HG02840 (cell line): ENCODE results near the gene ADGRG1.
A peak's percentile ranks its signal among the peaks of the same experiment; 100 is the strongest.
"Not testable (repeated sequence)": the region's sequence is repeated elsewhere in the genome, so short reads cannot be mapped to it uniquely, and the experiment has no call there.

Experiments
- ATAC-seq: cut with Tn5 transposase; IDR thresholded peaks from one replicate; pipeline ENCODE4 v1.9.1; 2021; ENCODE audit warnings: mild to moderate bottlenecking, moderate library complexity, moderate number of reproducible peaks; ENCODE audit not compliant: unreplicated experiment, low FRiP score

ADGRG1 gene

DNA sequence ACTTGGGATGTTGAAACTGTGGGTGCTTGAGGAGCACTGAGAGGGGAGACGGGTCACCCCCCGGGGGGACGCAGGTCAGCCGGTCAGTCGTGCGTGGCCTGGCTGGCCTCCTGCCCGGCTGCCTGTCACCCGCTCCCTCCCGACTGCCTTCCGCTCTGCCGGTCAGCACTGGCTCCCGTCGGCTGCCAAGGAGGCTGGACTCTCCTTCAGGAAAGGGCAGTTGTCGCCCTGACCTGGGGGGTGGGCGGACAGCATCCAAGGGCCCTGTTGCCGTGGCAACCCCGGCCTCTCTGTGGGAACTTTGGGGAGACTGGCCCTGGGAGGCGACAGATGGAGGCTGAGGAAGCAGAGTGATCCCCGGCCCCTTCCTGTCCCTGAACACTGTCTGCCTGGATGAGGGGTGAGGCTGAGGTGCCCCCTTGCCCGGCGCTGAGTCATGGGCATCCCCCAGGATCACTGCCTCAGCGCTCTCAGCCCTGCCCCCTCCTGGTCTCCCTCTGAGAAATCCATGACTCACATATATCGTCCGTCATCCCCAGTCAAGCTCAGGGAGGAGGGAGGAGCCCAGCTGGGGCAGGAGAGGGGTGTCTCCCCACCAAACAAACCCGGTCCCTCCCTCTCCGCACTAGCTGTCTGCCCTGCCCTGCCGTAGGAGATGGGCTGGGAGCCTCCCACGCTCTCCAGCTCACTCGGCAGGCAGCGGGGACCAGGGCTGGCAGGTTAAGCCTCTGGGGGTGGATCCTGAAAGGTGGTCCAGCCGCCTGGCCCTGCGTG is at the start of gene ADGRG1:
TSS of gene ADGRG1 (plus strand) at position 623 of the 774 bp plus-strand sequence. CDS start 21,658 bp downstream, outside the sequence.
- ATAC-seq: no peak

DNA sequence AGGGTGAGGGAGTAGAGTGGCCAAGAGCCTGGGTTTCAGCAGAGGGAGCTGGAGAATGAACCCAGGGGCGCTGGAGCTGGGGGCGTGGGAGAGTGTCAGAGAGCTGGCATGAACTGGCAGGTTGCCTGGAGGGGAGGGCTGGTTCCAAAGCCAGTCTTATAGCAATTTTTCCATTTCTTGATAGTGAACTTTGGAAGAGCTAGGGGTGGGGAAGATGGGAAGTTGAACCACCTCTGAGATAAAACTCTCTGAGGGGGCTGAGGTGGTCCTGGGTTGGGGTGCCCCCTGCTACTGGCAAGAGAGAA is 49.1 kb upstream of the ADGRG1 start:
- no peak for ATAC-seq

- no peak for ATAC-seq
These were observed 43.3 kb upstream of the ADGRG1 start for GRCh38 chr16:57585051-57585687.

DNA sequence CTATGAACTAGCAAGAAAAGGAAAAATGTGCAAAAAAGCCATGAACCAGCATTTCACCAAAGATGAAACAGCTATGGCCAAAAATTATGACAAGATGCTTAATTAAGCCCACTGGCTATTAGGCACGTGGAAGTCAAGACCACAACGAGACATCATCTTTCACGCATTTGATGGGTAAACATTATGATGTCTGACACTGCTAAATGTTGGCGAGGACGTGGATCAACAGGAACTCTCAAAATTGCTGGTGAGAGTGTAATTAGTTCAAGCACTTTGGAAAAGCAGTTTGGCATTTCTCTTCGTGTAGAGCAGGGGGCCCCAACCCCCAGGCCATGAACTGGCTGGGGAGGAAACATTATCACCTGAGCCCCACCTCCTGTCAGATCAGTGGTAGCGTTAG is 39.6 kb upstream of the ADGRG1 start:
- ATAC-seq: no peak

DNA sequence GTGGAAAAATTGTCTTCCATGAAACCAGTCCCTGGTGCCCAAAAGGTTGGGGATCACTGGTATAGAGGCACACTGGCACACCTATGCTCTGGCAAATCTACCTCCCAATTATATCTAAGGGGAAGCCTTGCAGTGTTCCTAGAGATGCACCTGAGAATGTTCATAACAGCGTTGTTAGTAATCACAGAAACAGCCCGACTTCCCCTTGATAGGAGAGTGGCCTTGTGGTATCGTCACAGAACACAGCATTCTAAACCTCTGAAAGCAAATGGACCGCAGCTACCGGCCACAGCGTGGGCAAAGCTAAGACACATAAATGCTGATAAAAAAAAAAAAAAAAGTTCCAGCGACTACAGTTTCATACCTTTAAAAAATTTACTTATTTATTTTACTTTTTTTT is 39.1 kb upstream of the ADGRG1 start:
- no peak for ATAC-seq

- no peak for ATAC-seq
These were observed 37.8 kb upstream of the ADGRG1 start for GRCh38 chr16:57590654-57591085.

DNA sequence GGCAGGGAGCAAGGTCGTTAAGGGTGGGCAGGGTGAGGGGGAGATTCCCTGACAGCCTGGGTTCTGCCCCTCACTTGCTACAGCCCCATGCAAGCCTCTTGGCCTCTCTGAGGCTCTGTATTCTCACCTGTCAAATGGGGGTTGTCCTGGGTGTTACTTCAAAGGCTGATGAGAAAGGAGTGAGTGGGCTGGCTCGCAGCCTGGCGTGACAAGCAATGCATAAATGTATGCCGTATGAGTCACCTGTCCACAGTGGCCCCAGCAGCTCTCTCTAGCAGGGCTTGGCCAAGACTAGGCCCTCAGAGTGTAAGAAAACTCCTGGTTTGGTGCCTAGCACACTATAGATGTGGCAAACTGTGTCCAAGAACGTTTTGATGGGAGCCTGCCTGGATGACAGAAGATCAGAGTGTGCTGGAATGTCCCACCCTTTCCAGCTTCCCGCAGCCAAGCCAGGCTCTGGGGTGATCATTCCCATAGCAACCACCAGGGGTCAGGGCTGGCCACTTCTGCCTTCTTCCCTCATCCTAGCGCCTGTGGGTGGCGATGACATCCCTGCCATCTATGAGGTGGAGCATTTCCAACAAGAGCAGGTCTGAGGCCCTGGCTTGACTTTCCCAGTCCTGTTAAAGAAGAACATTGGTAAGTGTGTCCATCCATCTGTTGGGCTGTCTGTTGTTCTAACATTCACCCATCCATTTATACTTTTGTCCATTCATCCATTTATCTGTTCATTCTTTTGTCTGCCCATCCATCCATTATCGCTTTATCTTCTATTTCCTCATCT is 37.2 kb upstream of the ADGRG1 start:
- ATAC-seq: peak; percentile 73

DNA sequence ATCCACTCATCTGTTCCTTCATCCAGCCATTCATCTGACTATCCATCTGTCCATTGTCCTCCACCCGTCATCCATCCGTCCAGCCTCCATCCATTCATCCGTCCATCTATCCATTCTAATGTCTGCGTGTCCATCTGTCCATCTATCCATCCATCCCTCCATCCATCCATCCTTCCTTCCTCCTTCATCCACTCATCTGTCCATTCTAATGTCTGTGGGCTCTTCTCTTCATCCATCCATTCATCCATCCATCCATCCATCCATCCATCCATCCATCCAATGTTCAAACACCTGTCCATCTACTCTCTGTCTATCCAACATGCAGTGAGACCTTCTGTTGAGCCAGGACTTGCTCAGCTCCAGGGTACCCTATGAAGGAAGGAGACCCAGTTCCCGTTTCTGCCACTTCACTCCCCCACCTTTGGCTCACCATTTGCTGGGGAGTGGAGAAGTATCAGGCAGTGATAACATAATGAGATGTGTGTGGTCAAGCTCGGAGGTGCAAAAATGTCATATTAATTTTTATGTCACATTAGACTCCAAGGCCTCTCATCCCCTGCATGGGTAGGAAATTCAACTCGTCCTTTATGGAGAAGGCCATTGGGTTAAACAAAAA is 36.5 kb upstream of the ADGRG1 start:
- ATAC-seq: no peak

DNA sequence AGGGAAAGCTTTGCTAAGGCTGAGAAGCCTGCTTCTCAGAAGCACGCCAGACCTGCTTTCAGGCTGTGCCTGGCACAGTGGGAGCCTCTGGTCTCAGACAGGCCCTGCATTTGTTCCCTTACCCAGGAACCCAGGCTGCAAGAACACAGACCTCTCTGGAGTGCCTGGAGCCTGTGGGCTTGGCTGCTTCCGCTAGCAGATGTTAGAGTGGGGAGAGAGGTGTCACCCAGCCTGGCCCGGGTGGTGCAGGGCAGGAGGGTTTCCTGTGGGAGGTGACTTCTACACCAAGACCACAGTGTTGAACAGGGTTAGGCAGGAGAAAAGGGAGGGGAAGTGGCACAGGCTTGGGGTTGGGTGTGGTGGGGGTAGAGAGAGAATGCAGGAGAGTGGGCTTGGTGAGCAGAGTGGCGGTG is 35.8 kb upstream of the ADGRG1 start:
- no peak for ATAC-seq

GRCh38 chr16:57593021-57593420 is 35.4 kb upstream of the ADGRG1 start:
- ATAC-seq: no peak

- no peak for ATAC-seq
These were observed 34.4 kb upstream of the ADGRG1 start for GRCh38 chr16:57593990-57594389.

DNA sequence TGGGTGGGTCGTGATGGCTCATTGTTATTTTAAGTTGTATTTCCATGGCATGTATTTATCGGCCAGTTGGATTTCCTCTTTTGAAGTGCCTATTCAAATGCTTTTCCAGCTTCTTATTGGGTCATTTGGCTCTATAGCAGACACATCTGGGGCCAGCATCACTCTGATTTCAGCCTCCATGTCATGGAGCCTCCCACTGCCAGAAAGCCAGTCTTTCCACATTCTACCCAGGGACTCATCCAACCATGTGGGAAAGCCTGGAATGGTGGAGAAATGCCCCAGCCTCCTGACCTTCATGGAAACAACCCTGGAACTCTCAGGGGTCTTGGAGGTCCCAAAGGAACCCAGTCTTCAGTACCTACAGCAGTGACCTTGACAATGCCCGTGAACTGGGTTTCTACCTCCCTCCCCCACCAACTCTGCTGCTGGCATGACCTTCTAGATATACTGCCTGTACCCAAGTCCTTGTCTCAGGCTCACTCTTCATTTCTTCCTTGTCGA is 33.8 kb upstream of the ADGRG1 start:
- ATAC-seq: no peak

GRCh38 chr16:57596234-57596633 is 32.2 kb upstream of the ADGRG1 start:
- ATAC-seq: not testable (repeated sequence)

DNA sequence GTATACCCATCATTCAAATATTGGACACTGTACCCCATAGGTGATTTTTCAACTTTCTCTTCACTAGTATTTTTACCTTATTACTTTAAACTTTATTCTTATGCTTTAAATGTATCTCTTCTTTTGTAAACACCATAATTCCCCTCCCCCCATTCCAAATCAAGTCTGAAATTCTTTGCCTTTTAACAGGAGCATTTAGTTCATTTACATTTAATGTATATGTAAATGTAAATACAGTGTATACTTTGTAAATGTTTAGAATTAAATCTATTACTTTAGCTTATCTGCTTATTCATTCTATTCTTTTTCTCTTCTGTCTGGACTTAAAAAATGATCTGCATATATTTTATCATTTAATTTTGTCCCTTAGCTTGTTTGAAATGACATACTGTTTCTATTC is 30.0 kb upstream of the ADGRG1 start:
- no peak for ATAC-seq

- no peak for ATAC-seq
These were observed 28.2 kb upstream of the ADGRG1 start for GRCh38 chr16:57600048-57600835.

- no peak for ATAC-seq
These were observed 27.4 kb upstream of the ADGRG1 start for GRCh38 chr16:57600952-57601580.

- ATAC-seq: peak; percentile 69
These were observed 26.5 kb upstream of the ADGRG1 start for GRCh38 chr16:57601801-57602478.

- no peak for ATAC-seq
These were observed 25.1 kb upstream of the ADGRG1 start for GRCh38 chr16:57603115-57604024.
